B cell (primary cell): Measurements from ENCODE around the gene PRKCZ. TPM values are rescaled to one million over a fixed set of nuclear protein-coding genes. Genes with fewer than 3 reads are reported as not detected.

Experiments
- ATAC-seq: fragments of 200-7000 bp; cut with Tn5 transposase; one replicate; pipeline ENCODE4 v1.10.0; 2021; ENCODE audit warnings: low read depth, mild to moderate bottlenecking, moderate number of reproducible peaks, moderate library complexity
- CTCF ChIA-PET: fragments of 350-600 bp; sonication (Branson Sonifier 250); formaldehyde crosslinking; loops from one replicate; lab custom pipeline; 2021; ENCODE audit warnings: antibody characterized with exemption, inconsistent platforms; lab: Charles Lee
- POLR2A ChIA-PET: fragments of 350-600 bp; sonication (Branson Sonifier 250); formaldehyde crosslinking; loops from one replicate; lab custom pipeline; 2021; ENCODE audit warnings: antibody characterized with exemption; lab: Charles Lee
- DNase-seq: peaks from one replicate; pipeline ENCODE4 v3.0.0; 2013
- H2AFZ ChIP-seq: 2 replicates; pipeline ENCODE4 v1.6.1; 2012; ENCODE audit warnings: mild to moderate bottlenecking, low read depth, low read length; ENCODE audit not compliant: insufficient read depth, poor library complexity, severe bottlenecking
- H3K27ac ChIP-seq, 2 donors: 1 replicate in 1 of 2; 2 replicates in 1 of 2; pipeline ENCODE4 v1.5.1; 2012 to 2013; ENCODE audit warnings: low read length in 2 of 2, mild to moderate bottlenecking in 2 of 2, moderate library complexity in 1 of 2
- H3K27me3 ChIP-seq, 4 experiments: fragments of 200-600 bp in 1 of 4; sonication (generic) in 1 of 4; replicated peaks in 1 of 4; 1 replicate in 2 of 4; 2 replicates in 2 of 4; pipeline versions ENCODE4 v1.6.1 to v1.7.0; 2013 to 2016; ENCODE audit warnings: low read length in 3 of 4, mild to moderate bottlenecking in 2 of 4, mixed read lengths in 1 of 4, moderate library complexity in 1 of 4; ENCODE audit not compliant: insufficient read depth in 4 of 4, control insufficient read depth in 3 of 4; ENCODE audit errors: control extremely low read depth in 1 of 4
- H3K36me3 ChIP-seq, 2 experiments: replicated peaks in 1 of 2; 1 replicate in 1 of 2; 2 replicates in 1 of 2; pipeline versions ENCODE4 v1.6.1 to v1.7.1; 2013; ENCODE audit warnings: low read length in 1 of 2; ENCODE audit not compliant: insufficient read depth in 2 of 2, control insufficient read depth in 1 of 2; ENCODE audit errors: control extremely low read depth in 1 of 2, extremely low read depth in 1 of 2
- H3K4me1 ChIP-seq, 2 donors: fragments of 200-600 bp in 1 of 2; sonication (generic) in 1 of 2; 1 replicate in 1 of 2; 2 replicates in 1 of 2; pipeline versions ENCODE4 v1.5.1 to v1.6.1; 2013 to 2017; ENCODE audit warnings: low read length in 2 of 2; ENCODE audit not compliant: control insufficient read depth in 2 of 2, insufficient read depth in 2 of 2
- H3K4me2 ChIP-seq: replicated peaks from 2 replicates; pipeline ENCODE3; 2012; ENCODE audit warnings: mild to moderate bottlenecking, low read depth, low read length; ENCODE audit not compliant: poor library complexity, severe bottlenecking
- H3K4me3 ChIP-seq, 5 experiments: fragments of 200-600 bp in 1 of 5; sonication (generic) in 1 of 5; 1 replicate in 3 of 5; 2 replicates in 2 of 5; pipeline versions ENCODE4 v1.5.1 to v1.7.0; 2011 to 2016; ENCODE audit warnings: low read length in 4 of 5, mild to moderate bottlenecking in 4 of 5, low read depth in 2 of 5, control low read depth in 1 of 5, moderate library complexity in 1 of 5; ENCODE audit not compliant: insufficient read depth in 1 of 5; ENCODE audit errors: control extremely low read depth in 1 of 5, extremely low read depth in 1 of 5
- H3K79me2 ChIP-seq: fragments of 200-600 bp; sonication (generic); one replicate; pipeline ENCODE4 v1.6.0; 2016; ENCODE audit warnings: low read length; ENCODE audit not compliant: control insufficient read depth, insufficient read depth
- H3K9ac ChIP-seq: fragments of 200-600 bp; sonication (generic); 2 replicates; pipeline ENCODE4 v1.6.1; 2017; ENCODE audit warnings: mild to moderate bottlenecking, low read length, moderate library complexity
- H3K9me3 ChIP-seq, 3 donors: one replicate each; pipeline versions ENCODE4 v1.6.1 to v1.7.1; 2013; ENCODE audit warnings: low read length in 2 of 3; ENCODE audit not compliant: control insufficient read depth in 2 of 3, insufficient read depth in 1 of 3; ENCODE audit errors: control extremely low read depth in 1 of 3
- H4K20me1 ChIP-seq: 2 replicates; pipeline ENCODE4 v1.6.0; 2012; ENCODE audit warnings: mild to moderate bottlenecking, low read length; ENCODE audit not compliant: insufficient read depth, control insufficient read depth, poor library complexity, severe bottlenecking
- H3K27ac Mint-ChIP-seq: one replicate; pipeline ENCODE4 v1.8.0; 2021; ENCODE audit warnings: mixed read lengths
- H3K27me3 Mint-ChIP-seq: one replicate; pipeline ENCODE4 v1.8.0; 2021; ENCODE audit warnings: mixed read lengths
- H3K4me1 Mint-ChIP-seq: one replicate; pipeline ENCODE4 v1.8.0; 2021; ENCODE audit warnings: mixed read lengths
- H3K4me3 Mint-ChIP-seq: one replicate; pipeline ENCODE4 v1.8.0; 2021; ENCODE audit warnings: mixed read lengths
- H3K9me3 Mint-ChIP-seq: one replicate; pipeline ENCODE4 v1.8.0; 2022; ENCODE audit warnings: mixed read lengths; ENCODE audit not compliant: insufficient read depth
- EZH2 ChIP-seq: IDR thresholded peaks from 2 replicates; pipeline ENCODE4 v1.6.1; 2012; ENCODE audit warnings: borderline replicate concordance, low read depth, mild to moderate bottlenecking, moderate library complexity, low read length; ENCODE audit not compliant: insufficient read depth, poor library complexity, severe bottlenecking
- WGBS: methylation state at CpG from one replicate; pipeline ENCODE4 v1.1.5; 2013; ENCODE audit warnings: missing lambda C conversion rate; ENCODE audit not compliant: insufficient coverage; 5-methylcytosine and 5-hydroxymethylcytosine counted together
- intact Hi-C: fragments of 100-400 bp; cut with micrococcal nuclease; formaldehyde crosslinking; loops from one replicate; pipeline ENCODE4 v1.10.0; 2022
- polyA plus RNA-seq: library from polyadenylated mRNA; depleted of rRNA; stranded (reverse); fragments of >200 nt; gene quantifications from 2 replicates; pipeline ENCODE4 v1.2.3, GENCODE V29; 2012
- total RNA-seq, 2 donors: library from RNA; stranded (reverse); fragments of 120-200 nt in 1 of 2; gene quantifications; 1 replicate in 1 of 2; 2 replicates in 1 of 2; pipeline versions ENCODE4 v1.2.3 to v1.2.4, GENCODE V29; 2013 to 2022
- TF ChIP-seq, protein P1 (sequence below): fragments of 200-600 bp; IDR thresholded peaks from one replicate; pipeline ENCODE4 v1.8.0; 2022; ENCODE audit warnings: antibody characterized with exemption, mild to moderate bottlenecking

The PRKCZ gene
- total and polyA plus RNA-seq, 2 donors (not counting 1 experiment from before 2014, with no cell fraction given) = 17.9 to 53.2 TPM

GRCh38 chr1:2087766-2088165 lies 37.6 kb downstream of the PRKCZ start:
- POLR2A ChIA-PET = no interaction called here
- Mint-ChIP-seq H3K4me3 (no peak overlapping the region), H3K4me1 (peaks cover 4% of the 10 kb centered on the region), H3K27me3 (no peaks in the 10 kb centered on the region), H3K9me3 (no peaks in the 10 kb centered on the region), H3K27ac (no peak overlapping the region)
- DNase-seq = no peak
- CTCF ChIA-PET = interaction anchor here (2.2 kb wide), 1 partner anchor 52 kb away, joined by 19 read pairs; no protein-coding TSS in a partner anchor
- Histone ChIP-seq H3K4me1 (peaks cover 0 to 3% of the 10 kb centered on the region in 2 donors), H3K4me3 (no peak overlapping the region), H3K9ac (no peak overlapping the region), H3K79me2 (peaks cover 10% of the 10 kb centered on the region), H3K9me3 (no peaks in the 10 kb centered on the region), H3K27ac (no peak overlapping the region), H4K20me1 (peaks cover 1% of the 10 kb centered on the region), H3K27me3 (no peaks in the 10 kb centered on the region), H2AFZ (no peak overlapping the region), H3K4me2 (no peak overlapping the region), H3K36me3 (no peaks in the 10 kb centered on the region)
- TF ChIP-seq, protein P1, sequence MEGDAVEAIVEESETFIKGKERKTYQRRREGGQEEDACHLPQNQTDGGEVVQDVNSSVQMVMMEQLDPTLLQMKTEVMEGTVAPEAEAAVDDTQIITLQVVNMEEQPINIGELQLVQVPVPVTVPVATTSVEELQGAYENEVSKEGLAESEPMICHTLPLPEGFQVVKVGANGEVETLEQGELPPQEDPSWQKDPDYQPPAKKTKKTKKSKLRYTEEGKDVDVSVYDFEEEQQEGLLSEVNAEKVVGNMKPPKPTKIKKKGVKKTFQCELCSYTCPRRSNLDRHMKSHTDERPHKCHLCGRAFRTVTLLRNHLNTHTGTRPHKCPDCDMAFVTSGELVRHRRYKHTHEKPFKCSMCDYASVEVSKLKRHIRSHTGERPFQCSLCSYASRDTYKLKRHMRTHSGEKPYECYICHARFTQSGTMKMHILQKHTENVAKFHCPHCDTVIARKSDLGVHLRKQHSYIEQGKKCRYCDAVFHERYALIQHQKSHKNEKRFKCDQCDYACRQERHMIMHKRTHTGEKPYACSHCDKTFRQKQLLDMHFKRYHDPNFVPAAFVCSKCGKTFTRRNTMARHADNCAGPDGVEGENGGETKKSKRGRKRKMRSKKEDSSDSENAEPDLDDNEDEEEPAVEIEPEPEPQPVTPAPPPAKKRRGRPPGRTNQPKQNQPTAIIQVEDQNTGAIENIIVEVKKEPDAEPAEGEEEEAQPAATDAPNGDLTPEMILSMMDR = no peak
- no peak for TF ChIP-seq EZH2
- intact Hi-C loops = no loop called here
- 89% methylated on average over 20 of the region's 21 CpGs for WGBS
- no peak for ATAC-seq

DNA sequence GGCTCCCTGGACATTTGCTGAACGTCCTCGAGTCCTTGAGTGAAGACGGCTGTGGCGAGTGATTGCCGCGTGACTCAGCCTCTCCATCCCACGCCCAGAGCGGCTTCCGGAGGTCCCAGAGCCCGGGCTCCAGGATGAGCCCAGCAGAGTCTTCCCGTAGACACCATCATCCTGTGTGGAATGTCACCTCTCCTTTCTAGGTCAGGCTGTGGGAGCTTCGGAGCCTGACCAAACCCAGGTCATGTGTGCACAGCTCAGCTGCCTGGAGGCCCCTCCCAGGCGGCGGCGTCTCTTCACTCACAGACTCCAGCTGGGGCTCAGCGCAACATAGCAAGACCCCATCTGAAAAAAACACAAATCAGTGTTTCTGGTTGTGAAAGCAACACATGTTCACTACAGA lies 38.2 kb downstream of the PRKCZ start:
- H2AFZ ChIP-seq = no peak overlapping the region
- POLR2A ChIA-PET = no interaction called here
- DNase-seq (no peak), ATAC-seq (no peak)
- no peaks in the 10 kb centered on the region for H3K27me3 Mint-ChIP-seq
- H3K27me3 ChIP-seq = no peaks in the 10 kb centered on the region
- no peak for TF ChIP-seq EZH2
- TF ChIP-seq, protein P1 = no peak
- no peak overlapping the region for H3K27ac Mint-ChIP-seq
- intact Hi-C loops = no loop called here
- CTCF ChIA-PET = interaction anchor here (2.2 kb wide), 1 partner anchor 51 kb away, joined by 19 read pairs; no protein-coding TSS in a partner anchor
- H3K9me3 Mint-ChIP-seq = no peaks in the 10 kb centered on the region
- H3K9ac ChIP-seq = no peak overlapping the region
- H3K4me1 ChIP-seq = peaks cover 0 to 3% of the 10 kb centered on the region in 2 donors
- 95% methylated on average over 15 of the region's 16 CpGs for WGBS
- no peaks in the 10 kb centered on the region for H3K9me3 ChIP-seq
- no peak overlapping the region for H3K4me3 ChIP-seq
- H3K27ac ChIP-seq = no peak overlapping the region
- H4K20me1 ChIP-seq = no peaks in the 10 kb centered on the region
- peaks cover 13% of the 10 kb centered on the region for H3K79me2 ChIP-seq
- H3K4me2 ChIP-seq = no peak overlapping the region
- no peaks in the 10 kb centered on the region for H3K36me3 ChIP-seq
- peaks cover 4% of the 10 kb centered on the region for H3K4me1 Mint-ChIP-seq
- no peak overlapping the region for H3K4me3 Mint-ChIP-seq
